ENCODE results near the gene ETNK1. TPM values are rescaled to one million over a fixed set of nuclear protein-coding genes. Genes with fewer than 3 reads are reported as not detected.

The ETNK1 gene, protein sequence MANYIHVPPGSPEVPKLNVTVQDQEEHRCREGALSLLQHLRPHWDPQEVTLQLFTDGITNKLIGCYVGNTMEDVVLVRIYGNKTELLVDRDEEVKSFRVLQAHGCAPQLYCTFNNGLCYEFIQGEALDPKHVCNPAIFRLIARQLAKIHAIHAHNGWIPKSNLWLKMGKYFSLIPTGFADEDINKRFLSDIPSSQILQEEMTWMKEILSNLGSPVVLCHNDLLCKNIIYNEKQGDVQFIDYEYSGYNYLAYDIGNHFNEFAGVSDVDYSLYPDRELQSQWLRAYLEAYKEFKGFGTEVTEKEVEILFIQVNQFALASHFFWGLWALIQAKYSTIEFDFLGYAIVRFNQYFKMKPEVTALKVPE
- total RNA-seq (2022; extraction: Qiagen RNA extraction) = 26.3 to 38.5 TPM (median 35.2 TPM) in 5 replicates

GRCh38 chr12:22624870-22625761, at the start of gene ETNK1:
Gene ETNK1, plus strand, starts transcription at chr12:22625171. Its CDS starts 260 bp downstream, at chr12:22625431.

Other genes with a start within 250 kb of the ETNK1 start
- gene C2CD5, start 80.6 kb upstream of the ETNK1 start, total RNA-seq (2022; extraction: Qiagen RNA extraction) = 9.0 to 15.1 TPM (median 14.1 TPM) in 5 replicates

All from A549 treated with dexamethasone at 1 μM for 4 hours (cell line).